Fibroblast of lung (primary cell): Measurements from ENCODE around the gene SORCS2. TPM values are rescaled to one million over a fixed set of nuclear protein-coding genes. Genes with fewer than 3 reads are reported as not detected.

ENCODE experiments used
- DNase-seq, 2 donors: peaks; one replicate each; pipeline versions ENCODE4 v3.0.0 to v3.0.0-alpha.2; 2010; ENCODE audit warnings: low read depth in 2 of 2
- H2AFZ ChIP-seq: 2 replicates; pipeline ENCODE4 v1.5.1; 2012; ENCODE audit warnings: low read length, control low read depth, inconsistent platforms
- H3K27ac ChIP-seq: 2 replicates; pipeline ENCODE4 v1.5.1; 2011; ENCODE audit warnings: low read length, control low read depth; ENCODE audit not compliant: insufficient read depth
- H3K27me3 ChIP-seq: 2 replicates; pipeline ENCODE4 v1.5.1; 2011; ENCODE audit warnings: mild to moderate bottlenecking, low read length; ENCODE audit not compliant: control insufficient read depth, insufficient read depth
- H3K36me3 ChIP-seq: 2 replicates; pipeline ENCODE4 v1.5.1; 2011; ENCODE audit warnings: low read length; ENCODE audit not compliant: control insufficient read depth, insufficient read depth
- H3K4me1 ChIP-seq: 2 replicates; pipeline ENCODE4 v1.5.1; 2011; ENCODE audit warnings: low read length; ENCODE audit not compliant: control insufficient read depth, insufficient read depth; ENCODE audit errors: extremely low read depth
- H3K4me2 ChIP-seq: 2 replicates; pipeline ENCODE4 v1.5.1; 2011; ENCODE audit warnings: low read length, control low read depth; ENCODE audit not compliant: insufficient read depth; ENCODE audit errors: extremely low read depth
- H3K4me3 ChIP-seq, 4 experiments: fragments of 200-600 bp in 1 of 4; sonication (generic) in 1 of 4; replicated peaks in 1 of 4; 2 replicates each; pipeline ENCODE4 v1.5.1; 2011 to 2016; ENCODE audit warnings: low read length in 4 of 4, low read depth in 3 of 4, mild to moderate bottlenecking in 3 of 4, control low read depth in 2 of 4, inconsistent platforms in 1 of 4, mixed read lengths in 1 of 4; ENCODE audit not compliant: insufficient read depth in 1 of 4; ENCODE audit errors: control extremely low read depth in 1 of 4
- H3K79me2 ChIP-seq: 2 replicates; pipeline ENCODE4 v1.5.1; 2012; ENCODE audit warnings: mild to moderate bottlenecking, low read length, inconsistent platforms; ENCODE audit not compliant: control insufficient read depth, insufficient read depth
- H3K9ac ChIP-seq: 2 replicates; pipeline ENCODE4 v1.5.1; 2011; ENCODE audit warnings: mild to moderate bottlenecking, low read length, control low read depth; ENCODE audit not compliant: insufficient read depth
- H3K9me3 ChIP-seq: 2 replicates; pipeline ENCODE4 v1.5.1; 2012; ENCODE audit warnings: low read depth, low read length; ENCODE audit not compliant: control insufficient read depth, insufficient read depth
- H4K20me1 ChIP-seq: 2 replicates; pipeline ENCODE4 v1.5.1; 2011; ENCODE audit warnings: low read length; ENCODE audit not compliant: control insufficient read depth, insufficient read depth; ENCODE audit errors: extremely low read depth
- CTCF ChIP-seq, 2 donors: IDR thresholded peaks in 1 of 2; conservative IDR thresholded peaks in 1 of 2; 1 replicate in 1 of 2; 2 replicates in 1 of 2; pipeline ENCODE4 v1.5.1; 2011 to 2012; ENCODE audit warnings: low read length in 2 of 2, control low read depth in 1 of 2, inconsistent platforms in 1 of 2, low read depth in 1 of 2, mild to moderate bottlenecking in 1 of 2
- EZH2 ChIP-seq: IDR thresholded peaks from 2 replicates; pipeline ENCODE4 v1.5.1; 2012; ENCODE audit warnings: low read length, control low read depth, mild to moderate bottlenecking; ENCODE audit errors: missing control alignments
- polyA plus RNA-seq, 2 donors: library from polyadenylated mRNA; depleted of rRNA in 1 of 2; stranded (reverse) in 1 of 2; unstranded in 1 of 2; fragments of >200 nt; gene quantifications; 2 replicates each; pipeline ENCODE4 v1.2.1, GENCODE V29; 2011 to 2012; ENCODE audit warnings: missing spikeins in 1 of 2
- total RNA-seq: library from RNA; depleted of rRNA; stranded (reverse); fragments of >200 nt; gene quantifications from 2 replicates; pipeline ENCODE4 v1.2.1, GENCODE V29; 2014

The SORCS2 gene
- total and polyA plus RNA-seq, 2 donors (not counting 1 experiment from before 2014, with no cell fraction given), result 0.17 to 0.41 TPM

- no peak overlapping the region for H2AFZ ChIP-seq
- no peak overlapping the region for H3K9ac ChIP-seq
- H3K27me3 ChIP-seq, result peaks cover 5% of the 10 kb centered on the region
- no peak overlapping the region for H3K4me3 ChIP-seq
- no peaks in the 10 kb centered on the region for H4K20me1 ChIP-seq
- no peaks in the 10 kb centered on the region for H3K9me3 ChIP-seq
- H3K36me3 ChIP-seq, result no peaks in the 10 kb centered on the region
- TF ChIP-seq CTCF (conservative IDR thresholded peaks at IDR 0.05 in 1 of 2, IDR thresholded peaks at IDR 0.05 in 1 of 2; ENCODE audit: low read depth in 1 of 2, low read length in 2 of 2), result no peak
- no peak for TF ChIP-seq EZH2
- H3K4me2 ChIP-seq, result no peak overlapping the region
- no peak overlapping the region for H3K27ac ChIP-seq
- H3K4me1 ChIP-seq, result no peaks in the 10 kb centered on the region
- H3K79me2 ChIP-seq, result no peaks in the 10 kb centered on the region
- no peak for DNase-seq
Measured at GRCh38 chr4:7518871-7519637, 326.7 kb downstream of the SORCS2 start.

DNA sequence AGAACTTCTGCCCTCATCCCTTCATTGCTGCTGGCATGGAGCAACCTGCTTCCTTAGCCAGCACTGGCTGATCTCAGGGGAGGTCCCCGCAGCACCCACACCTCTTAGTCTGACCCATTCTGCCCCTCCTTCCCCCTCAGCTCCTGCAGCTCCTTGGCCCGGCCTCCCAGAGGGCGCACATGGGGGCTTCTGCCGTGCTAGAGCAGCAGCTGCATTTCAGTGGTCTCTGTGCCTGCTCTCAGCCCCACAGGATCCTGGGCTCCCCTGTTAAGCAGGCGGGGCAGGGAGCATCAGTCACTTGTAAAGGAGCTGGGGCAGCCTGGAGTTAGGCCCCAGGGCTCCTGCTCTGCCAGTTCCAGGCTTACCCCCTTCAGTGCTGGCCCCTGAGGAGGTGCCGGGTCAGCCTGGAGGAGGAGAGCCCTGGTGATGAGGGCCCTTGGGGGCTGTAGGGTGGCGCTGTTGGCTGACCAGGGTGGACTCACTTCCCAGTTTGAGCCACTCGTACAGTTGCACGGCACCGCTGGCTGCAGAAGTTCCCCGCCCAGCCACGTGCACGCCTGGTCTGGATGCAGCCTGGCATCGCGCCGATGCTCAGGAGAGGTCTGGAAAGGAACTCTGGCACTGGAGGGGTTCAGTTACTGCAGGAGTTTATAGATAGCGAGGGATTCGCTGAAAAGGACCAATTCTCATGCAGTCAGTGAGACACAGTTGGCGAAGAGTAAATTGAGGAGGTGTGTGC is 327.5 kb downstream of the SORCS2 start:
- DNase-seq, result no peak
- H3K9ac ChIP-seq, result no peak overlapping the region
- TF ChIP-seq CTCF (conservative IDR thresholded peaks at IDR 0.05 in 1 of 2, IDR thresholded peaks at IDR 0.05 in 1 of 2; ENCODE audit: low read depth in 1 of 2, low read length in 2 of 2), result no peak
- H3K79me2 ChIP-seq, result no peaks in the 10 kb centered on the region
- no peak overlapping the region for H3K4me3 ChIP-seq
- H3K27ac ChIP-seq, result no peak overlapping the region
- H3K4me1 ChIP-seq, result no peaks in the 10 kb centered on the region
- no peaks in the 10 kb centered on the region for H3K9me3 ChIP-seq
- H3K27me3 ChIP-seq, result peaks cover 5% of the 10 kb centered on the region
- no peak overlapping the region for H2AFZ ChIP-seq
- no peak overlapping the region for H3K4me2 ChIP-seq
- no peaks in the 10 kb centered on the region for H3K36me3 ChIP-seq
- no peaks in the 10 kb centered on the region for H4K20me1 ChIP-seq

DNA sequence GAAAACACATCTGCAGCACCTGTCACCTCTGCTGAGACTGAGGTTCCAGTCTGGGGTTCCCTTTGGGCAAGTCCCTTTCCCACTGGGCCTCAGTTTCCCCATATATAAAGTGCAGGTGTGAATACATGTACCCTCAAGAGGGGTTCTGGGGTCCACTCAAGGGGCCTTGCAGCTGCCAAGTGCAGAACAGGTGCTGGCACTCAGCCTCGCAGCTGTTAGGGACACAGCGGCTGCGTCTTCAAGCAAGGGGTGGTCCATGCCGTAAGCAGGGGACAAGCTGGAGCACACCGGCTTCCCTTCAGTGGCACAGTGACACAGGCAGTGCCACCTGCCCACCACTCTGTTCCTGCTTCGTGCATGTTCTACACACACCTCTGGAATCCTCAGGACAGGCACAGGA is 329.3 kb downstream of the SORCS2 start:
- TF ChIP-seq EZH2 (no peak), CTCF (conservative IDR thresholded peaks at IDR 0.05 in 1 of 2, IDR thresholded peaks at IDR 0.05 in 1 of 2; ENCODE audit: low read depth in 1 of 2, low read length in 2 of 2) (no peak)
- no peak overlapping the region for H3K4me2 ChIP-seq
- H4K20me1 ChIP-seq, result no peaks in the 10 kb centered on the region
- H2AFZ ChIP-seq, result no peak overlapping the region
- H3K27ac ChIP-seq, result no peak overlapping the region
- H3K36me3 ChIP-seq, result no peaks in the 10 kb centered on the region
- H3K27me3 ChIP-seq, result peaks cover 4% of the 10 kb centered on the region
- H3K9me3 ChIP-seq, result no peaks in the 10 kb centered on the region
- H3K79me2 ChIP-seq, result no peaks in the 10 kb centered on the region
- DNase-seq, result no peak
- H3K4me1 ChIP-seq, result no peaks in the 10 kb centered on the region
- no peak overlapping the region for H3K4me3 ChIP-seq
- H3K9ac ChIP-seq, result no peak overlapping the region
